ENCODE results near the gene UQCR10.

DNA sequence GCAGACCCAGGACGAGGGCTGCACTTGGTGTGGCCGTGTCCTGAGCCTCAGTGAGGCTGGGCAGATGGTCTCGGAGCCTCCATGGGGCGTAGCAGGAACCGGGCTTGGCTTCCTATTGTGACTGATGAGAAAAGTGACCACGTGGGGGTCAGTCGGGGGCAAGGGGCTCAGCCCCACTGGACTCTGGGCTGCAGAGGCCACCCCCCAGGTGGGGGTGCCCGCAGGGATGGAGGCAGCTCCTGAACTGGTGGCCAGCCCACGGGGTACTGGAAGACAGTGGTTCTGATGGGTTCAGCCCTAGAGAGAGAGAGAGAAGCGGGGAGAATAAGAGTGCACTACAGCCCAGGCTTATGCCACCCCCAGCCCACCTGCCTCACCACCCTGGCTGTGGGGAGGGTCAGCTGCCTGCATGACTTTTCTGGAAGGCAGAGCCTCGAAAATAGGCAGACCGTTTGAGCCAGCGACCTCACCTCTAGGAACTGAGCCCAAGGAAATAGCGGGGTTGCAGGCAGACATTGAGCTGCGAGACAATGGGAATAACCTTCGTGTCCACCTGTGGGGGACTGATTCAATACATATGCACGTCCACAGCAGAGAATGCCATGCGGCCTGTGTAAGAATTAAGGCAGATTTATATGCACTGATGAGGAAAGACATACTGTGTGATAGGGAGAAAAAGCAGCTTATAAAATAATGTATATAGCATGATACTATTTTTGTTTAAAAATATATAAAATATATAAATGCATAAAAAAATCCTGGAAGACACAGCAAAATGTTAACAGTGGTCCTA lies 35.9 kb upstream of the UQCR10 start:
- TF ChIP-seq, protein P1, sequence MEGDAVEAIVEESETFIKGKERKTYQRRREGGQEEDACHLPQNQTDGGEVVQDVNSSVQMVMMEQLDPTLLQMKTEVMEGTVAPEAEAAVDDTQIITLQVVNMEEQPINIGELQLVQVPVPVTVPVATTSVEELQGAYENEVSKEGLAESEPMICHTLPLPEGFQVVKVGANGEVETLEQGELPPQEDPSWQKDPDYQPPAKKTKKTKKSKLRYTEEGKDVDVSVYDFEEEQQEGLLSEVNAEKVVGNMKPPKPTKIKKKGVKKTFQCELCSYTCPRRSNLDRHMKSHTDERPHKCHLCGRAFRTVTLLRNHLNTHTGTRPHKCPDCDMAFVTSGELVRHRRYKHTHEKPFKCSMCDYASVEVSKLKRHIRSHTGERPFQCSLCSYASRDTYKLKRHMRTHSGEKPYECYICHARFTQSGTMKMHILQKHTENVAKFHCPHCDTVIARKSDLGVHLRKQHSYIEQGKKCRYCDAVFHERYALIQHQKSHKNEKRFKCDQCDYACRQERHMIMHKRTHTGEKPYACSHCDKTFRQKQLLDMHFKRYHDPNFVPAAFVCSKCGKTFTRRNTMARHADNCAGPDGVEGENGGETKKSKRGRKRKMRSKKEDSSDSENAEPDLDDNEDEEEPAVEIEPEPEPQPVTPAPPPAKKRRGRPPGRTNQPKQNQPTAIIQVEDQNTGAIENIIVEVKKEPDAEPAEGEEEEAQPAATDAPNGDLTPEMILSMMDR (conservative IDR thresholded peaks at IDR 0.05; ENCODE audit: low read depth in 2 of 2), result no peak
- no peak for TF ChIP-seq JUNB (IDR thresholded peaks at IDR 0.05; ENCODE audit: unreplicated experiment)
- TF ChIP-seq, protein P2, sequence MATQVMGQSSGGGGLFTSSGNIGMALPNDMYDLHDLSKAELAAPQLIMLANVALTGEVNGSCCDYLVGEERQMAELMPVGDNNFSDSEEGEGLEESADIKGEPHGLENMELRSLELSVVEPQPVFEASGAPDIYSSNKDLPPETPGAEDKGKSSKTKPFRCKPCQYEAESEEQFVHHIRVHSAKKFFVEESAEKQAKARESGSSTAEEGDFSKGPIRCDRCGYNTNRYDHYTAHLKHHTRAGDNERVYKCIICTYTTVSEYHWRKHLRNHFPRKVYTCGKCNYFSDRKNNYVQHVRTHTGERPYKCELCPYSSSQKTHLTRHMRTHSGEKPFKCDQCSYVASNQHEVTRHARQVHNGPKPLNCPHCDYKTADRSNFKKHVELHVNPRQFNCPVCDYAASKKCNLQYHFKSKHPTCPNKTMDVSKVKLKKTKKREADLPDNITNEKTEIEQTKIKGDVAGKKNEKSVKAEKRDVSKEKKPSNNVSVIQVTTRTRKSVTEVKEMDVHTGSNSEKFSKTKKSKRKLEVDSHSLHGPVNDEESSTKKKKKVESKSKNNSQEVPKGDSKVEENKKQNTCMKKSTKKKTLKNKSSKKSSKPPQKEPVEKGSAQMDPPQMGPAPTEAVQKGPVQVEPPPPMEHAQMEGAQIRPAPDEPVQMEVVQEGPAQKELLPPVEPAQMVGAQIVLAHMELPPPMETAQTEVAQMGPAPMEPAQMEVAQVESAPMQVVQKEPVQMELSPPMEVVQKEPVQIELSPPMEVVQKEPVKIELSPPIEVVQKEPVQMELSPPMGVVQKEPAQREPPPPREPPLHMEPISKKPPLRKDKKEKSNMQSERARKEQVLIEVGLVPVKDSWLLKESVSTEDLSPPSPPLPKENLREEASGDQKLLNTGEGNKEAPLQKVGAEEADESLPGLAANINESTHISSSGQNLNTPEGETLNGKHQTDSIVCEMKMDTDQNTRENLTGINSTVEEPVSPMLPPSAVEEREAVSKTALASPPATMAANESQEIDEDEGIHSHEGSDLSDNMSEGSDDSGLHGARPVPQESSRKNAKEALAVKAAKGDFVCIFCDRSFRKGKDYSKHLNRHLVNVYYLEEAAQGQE (IDR thresholded peaks at IDR 0.05; ENCODE audit: unreplicated experiment), result no peak
- TF ChIP-seq EZH2phosphoT487 (IDR thresholded peaks at IDR 0.05; ENCODE audit: unreplicated experiment), result no peak
- TF ChIP-seq POLR2AphosphoS5 (IDR thresholded peaks at IDR 0.05; ENCODE audit: low read depth), result no peak
- no peak for TF ChIP-seq NANOG (IDR thresholded peaks at IDR 0.05; ENCODE audit: borderline replicate concordance)
- TF ChIP-seq EZH2 (IDR thresholded peaks at IDR 0.05; ENCODE audit: low read depth, unreplicated experiment), result no peak
- TF ChIP-seq, protein P3, sequence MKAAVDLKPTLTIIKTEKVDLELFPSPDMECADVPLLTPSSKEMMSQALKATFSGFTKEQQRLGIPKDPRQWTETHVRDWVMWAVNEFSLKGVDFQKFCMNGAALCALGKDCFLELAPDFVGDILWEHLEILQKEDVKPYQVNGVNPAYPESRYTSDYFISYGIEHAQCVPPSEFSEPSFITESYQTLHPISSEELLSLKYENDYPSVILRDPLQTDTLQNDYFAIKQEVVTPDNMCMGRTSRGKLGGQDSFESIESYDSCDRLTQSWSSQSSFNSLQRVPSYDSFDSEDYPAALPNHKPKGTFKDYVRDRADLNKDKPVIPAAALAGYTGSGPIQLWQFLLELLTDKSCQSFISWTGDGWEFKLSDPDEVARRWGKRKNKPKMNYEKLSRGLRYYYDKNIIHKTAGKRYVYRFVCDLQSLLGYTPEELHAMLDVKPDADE (IDR thresholded peaks at IDR 0.05), result no peak
- no peak for TF ChIP-seq CREB1 (CRISPR knock-in tag; IDR thresholded peaks at IDR 0.05; ENCODE audit: low read depth)
- no peak for TF ChIP-seq ZNF331 (CRISPR knock-in tag; IDR thresholded peaks at IDR 0.05; ENCODE audit: low read depth)
- TF ChIP-seq STAT1 (IDR thresholded peaks at IDR 0.05; ENCODE audit: unreplicated experiment), result no peak
- TF ChIP-seq, protein P4, sequence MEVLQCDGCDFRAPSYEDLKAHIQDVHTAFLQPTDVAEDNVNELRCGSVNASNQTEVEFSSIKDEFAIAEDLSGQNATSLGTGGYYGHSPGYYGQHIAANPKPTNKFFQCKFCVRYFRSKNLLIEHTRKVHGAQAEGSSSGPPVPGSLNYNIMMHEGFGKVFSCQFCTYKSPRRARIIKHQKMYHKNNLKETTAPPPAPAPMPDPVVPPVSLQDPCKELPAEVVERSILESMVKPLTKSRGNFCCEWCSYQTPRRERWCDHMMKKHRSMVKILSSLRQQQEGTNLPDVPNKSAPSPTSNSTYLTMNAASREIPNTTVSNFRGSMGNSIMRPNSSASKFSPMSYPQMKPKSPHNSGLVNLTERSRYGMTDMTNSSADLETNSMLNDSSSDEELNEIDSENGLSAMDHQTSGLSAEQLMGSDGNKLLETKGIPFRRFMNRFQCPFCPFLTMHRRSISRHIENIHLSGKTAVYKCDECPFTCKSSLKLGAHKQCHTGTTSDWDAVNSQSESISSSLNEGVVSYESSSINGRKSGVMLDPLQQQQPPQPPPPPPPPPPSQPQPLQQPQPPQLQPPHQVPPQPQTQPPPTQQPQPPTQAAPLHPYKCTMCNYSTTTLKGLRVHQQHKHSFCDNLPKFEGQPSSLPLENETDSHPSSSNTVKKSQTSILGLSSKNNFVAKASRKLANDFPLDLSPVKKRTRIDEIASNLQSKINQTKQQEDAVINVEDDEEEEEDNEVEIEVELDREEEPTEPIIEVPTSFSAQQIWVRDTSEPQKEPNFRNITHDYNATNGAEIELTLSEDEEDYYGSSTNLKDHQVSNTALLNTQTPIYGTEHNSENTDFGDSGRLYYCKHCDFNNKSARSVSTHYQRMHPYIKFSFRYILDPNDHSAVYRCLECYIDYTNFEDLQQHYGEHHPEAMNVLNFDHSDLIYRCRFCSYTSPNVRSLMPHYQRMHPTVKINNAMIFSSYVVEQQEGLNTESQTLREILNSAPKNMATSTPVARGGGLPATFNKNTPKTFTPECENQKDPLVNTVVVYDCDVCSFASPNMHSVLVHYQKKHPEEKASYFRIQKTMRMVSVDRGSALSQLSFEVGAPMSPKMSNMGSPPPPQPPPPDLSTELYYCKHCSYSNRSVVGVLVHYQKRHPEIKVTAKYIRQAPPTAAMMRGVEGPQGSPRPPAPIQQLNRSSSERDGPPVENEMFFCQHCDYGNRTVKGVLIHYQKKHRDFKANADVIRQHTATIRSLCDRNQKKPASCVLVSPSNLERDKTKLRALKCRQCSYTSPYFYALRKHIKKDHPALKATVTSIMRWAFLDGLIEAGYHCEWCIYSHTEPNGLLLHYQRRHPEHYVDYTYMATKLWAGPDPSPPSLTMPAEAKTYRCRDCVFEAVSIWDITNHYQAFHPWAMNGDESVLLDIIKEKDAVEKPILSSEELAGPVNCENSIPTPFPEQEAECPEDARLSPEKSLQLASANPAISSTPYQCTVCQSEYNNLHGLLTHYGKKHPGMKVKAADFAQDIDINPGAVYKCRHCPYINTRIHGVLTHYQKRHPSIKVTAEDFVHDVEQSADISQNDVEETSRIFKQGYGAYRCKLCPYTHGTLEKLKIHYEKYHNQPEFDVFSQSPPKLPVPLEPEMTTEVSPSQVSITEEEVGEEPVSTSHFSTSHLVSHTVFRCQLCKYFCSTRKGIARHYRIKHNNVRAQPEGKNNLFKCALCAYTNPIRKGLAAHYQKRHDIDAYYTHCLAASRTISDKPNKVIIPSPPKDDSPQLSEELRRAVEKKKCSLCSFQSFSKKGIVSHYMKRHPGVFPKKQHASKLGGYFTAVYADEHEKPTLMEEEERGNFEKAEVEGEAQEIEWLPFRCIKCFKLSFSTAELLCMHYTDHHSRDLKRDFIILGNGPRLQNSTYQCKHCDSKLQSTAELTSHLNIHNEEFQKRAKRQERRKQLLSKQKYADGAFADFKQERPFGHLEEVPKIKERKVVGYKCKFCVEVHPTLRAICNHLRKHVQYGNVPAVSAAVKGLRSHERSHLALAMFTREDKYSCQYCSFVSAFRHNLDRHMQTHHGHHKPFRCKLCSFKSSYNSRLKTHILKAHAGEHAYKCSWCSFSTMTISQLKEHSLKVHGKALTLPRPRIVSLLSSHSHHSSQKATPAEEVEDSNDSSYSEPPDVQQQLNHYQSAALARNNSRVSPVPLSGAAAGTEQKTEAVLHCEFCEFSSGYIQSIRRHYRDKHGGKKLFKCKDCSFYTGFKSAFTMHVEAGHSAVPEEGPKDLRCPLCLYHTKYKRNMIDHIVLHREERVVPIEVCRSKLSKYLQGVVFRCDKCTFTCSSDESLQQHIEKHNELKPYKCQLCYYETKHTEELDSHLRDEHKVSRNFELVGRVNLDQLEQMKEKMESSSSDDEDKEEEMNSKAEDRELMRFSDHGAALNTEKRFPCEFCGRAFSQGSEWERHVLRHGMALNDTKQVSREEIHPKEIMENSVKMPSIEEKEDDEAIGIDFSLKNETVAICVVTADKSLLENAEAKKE (CRISPR knock-in tag; IDR thresholded peaks at IDR 0.05), result no peak
- no peak for TF ChIP-seq ZNF114 (CRISPR knock-in tag; IDR thresholded peaks at IDR 0.05)
